RWPE1 (cell line): ENCODE results near the gene DAGLA.
A peak's percentile ranks its signal among the peaks of the same experiment; 100 is the strongest.

Experiments
- CTCF ChIA-PET: fragments of 350-600 bp; sonication (Branson Sonifier 250); formaldehyde crosslinking; extraction: SDS; loops from one replicate; lab custom pipeline; 2021; lab: Yijun Ruan, JAX
- POLR2A ChIA-PET: fragments of 400-600 bp; formaldehyde crosslinking; extraction: SDS; loops from one replicate; lab custom pipeline; 2020; ENCODE audit warnings: antibody characterized with exemption; ENCODE audit not compliant: low non-redundant PET; lab: Yijun Ruan, JAX
- DNase-seq: peaks from one replicate; pipeline ENCODE4 v3.0.0; 2012; ENCODE audit warnings: low spot score
- H3K27ac ChIP-seq: fragments of 450-650 bp; 2 replicates; pipeline ENCODE4 v1.5.1; 2017
- CTCF ChIP-seq: fragments of 450-650 bp; conservative IDR thresholded peaks from 2 replicates; pipeline ENCODE4 v1.5.1; 2017; ENCODE audit warnings: low read depth, mild to moderate bottlenecking

The DAGLA gene

GRCh38 chr11:61731952-61732675, 51.9 kb downstream of the DAGLA start:
- CTCF ChIA-PET: interaction anchor here (0.9 to 2.2 kb wide), 6 partner anchors 33 to 350 kb away, joined by 3 to 15 read pairs (median 4); partner anchors contain the start of genes LRRC10B and SYT7

GRCh38 chr11:61732705-61733104, 52.5 kb downstream of the DAGLA start:
- H3K27ac ChIP-seq: peak overlapping the region; percentile 38
- CTCF ChIA-PET: interaction anchor here (0.6 to 2.2 kb wide), 21 partner anchors 22 to 375 kb away, joined by 3 to 26 read pairs (median 4); partner anchors contain the start of gene SYT7
- POLR2A ChIA-PET: no interaction called here
- peak; percentile 44 for DNase-seq
- TF ChIP-seq CTCF: no peak

More at GRCh38 chr11:61731952-61732675, 51.9 kb downstream of the DAGLA start:
- TF ChIP-seq CTCF: no peak
- peak overlapping the region; percentile 38 for H3K27ac ChIP-seq
- DNase-seq: no peak
- POLR2A ChIA-PET: no interaction called here

GRCh38 chr11:61733120-61733978, 53.2 kb downstream of the DAGLA start:
- ChIA-PET POLR2A (interaction anchor here (0.5 kb wide), 1 partner anchor 217 kb away, joined by 4 read pairs; no protein-coding TSS in a partner anchor), CTCF (interaction anchor here (0.6 to 2.2 kb wide), 28 partner anchors 9 to 375 kb away, joined by 3 to 26 read pairs (median 4); partner anchors contain the start of gene SYT7)
- DNase-seq: peak; percentile 90
- peak; percentile 98 for TF ChIP-seq CTCF
- peak overlapping the region; percentile 38 for H3K27ac ChIP-seq

GRCh38 chr11:61734767-61735166, 54.6 kb downstream of the DAGLA start:
- no peak for TF ChIP-seq CTCF
- H3K27ac ChIP-seq: no peak overlapping the region
- no peak for DNase-seq
- POLR2A ChIA-PET: no interaction called here
- CTCF ChIA-PET: interaction anchor here (0.5 to 1.3 kb wide), 2 partner anchors 60 to 1520 kb away, joined by 3 read pairs; no protein-coding TSS in a partner anchor

- CTCF ChIA-PET: interaction anchor here (0.5 to 1.0 kb wide), 3 partner anchors 218 to 1519 kb away, joined by 3 to 7 read pairs (median 3); no protein-coding TSS in a partner anchor
- POLR2A ChIA-PET: no interaction called here
- DNase-seq: no peak
- TF ChIP-seq CTCF: no peak
- H3K27ac ChIP-seq: no peak overlapping the region
Measured at GRCh38 chr11:61735391-61735790, 55.2 kb downstream of the DAGLA start.

GRCh38 chr11:61736310-61736709, 56.1 kb downstream of the DAGLA start:
- no peak for TF ChIP-seq CTCF
- no peak for DNase-seq
- H3K27ac ChIP-seq: no peak overlapping the region
- ChIA-PET POLR2A (no interaction called here), CTCF (interaction anchor here (0.5 to 1.0 kb wide), 4 partner anchors 55 to 248 kb away, joined by 3 to 7 read pairs (median 4); no protein-coding TSS in a partner anchor)
